Mucosa of stomach (tissue), 1 donor: Measurements from ENCODE around the gene CABLES1.

Source experiments
- H3K27me3 ChIP-seq: one replicate; pipeline ENCODE4 v1.7.0; 2013; ENCODE audit warnings: mild to moderate bottlenecking, low read length; ENCODE audit not compliant: control insufficient read depth, insufficient read depth
- H3K36me3 ChIP-seq: one replicate; pipeline ENCODE4 v1.7.0; 2013; ENCODE audit warnings: low read length; ENCODE audit not compliant: control insufficient read depth, insufficient read depth
- H3K4me1 ChIP-seq: one replicate; pipeline ENCODE4 v1.7.0; 2013; ENCODE audit warnings: mild to moderate bottlenecking, low read length; ENCODE audit not compliant: control insufficient read depth, insufficient read depth
- H3K4me3 ChIP-seq: one replicate; pipeline ENCODE4 v1.7.0; 2013; ENCODE audit warnings: low read length
- H3K9ac ChIP-seq: one replicate; pipeline ENCODE4 v1.7.0; 2013; ENCODE audit warnings: mild to moderate bottlenecking, low read length, moderate library complexity
- H3K9me3 ChIP-seq: one replicate; pipeline ENCODE4 v1.7.0; 2013; ENCODE audit warnings: mild to moderate bottlenecking, low read length, moderate library complexity; ENCODE audit not compliant: control insufficient read depth
- donor health status: Pancreatic carcinoma.

The CABLES1 gene

GRCh38 chr18:23137097-23137635 is 1.9 kb downstream of the CABLES1 start:
- H3K9me3 ChIP-seq, result no peaks in the 10 kb centered on the region
- H3K9ac ChIP-seq, result peak overlapping the region; percentile 55
- H3K36me3 ChIP-seq, result no peaks in the 10 kb centered on the region
- H3K27me3 ChIP-seq, result no peaks in the 10 kb centered on the region
- peaks cover 39% of the 10 kb centered on the region for H3K4me1 ChIP-seq
- peak overlapping the region; percentile 48 for H3K4me3 ChIP-seq

- Histone ChIP-seq H3K36me3 (no peaks in the 10 kb centered on the region), H3K4me1 (peaks cover 45% of the 10 kb centered on the region), H3K9ac (peak overlapping the region; percentile 55), H3K27me3 (no peaks in the 10 kb centered on the region), H3K9me3 (no peaks in the 10 kb centered on the region), H3K4me3 (peak overlapping the region; percentile 48)
Measured at GRCh38 chr18:23137788-23138216, 2.5 kb downstream of the CABLES1 start.

- Histone ChIP-seq H3K36me3 (no peaks in the 10 kb centered on the region), H3K27me3 (no peaks in the 10 kb centered on the region), H3K9me3 (no peaks in the 10 kb centered on the region), H3K4me1 (peaks cover 51% of the 10 kb centered on the region), H3K9ac (no peak overlapping the region), H3K4me3 (no peak overlapping the region)
Measured at GRCh38 chr18:23138471-23138870, 3.2 kb downstream of the CABLES1 start.

- no peak overlapping the region for H3K4me3 ChIP-seq
- peaks cover 52% of the 10 kb centered on the region for H3K4me1 ChIP-seq
- H3K36me3 ChIP-seq, result no peaks in the 10 kb centered on the region
- H3K27me3 ChIP-seq, result no peaks in the 10 kb centered on the region
- H3K9me3 ChIP-seq, result no peaks in the 10 kb centered on the region
- H3K9ac ChIP-seq, result no peak overlapping the region
Measured at GRCh38 chr18:23141104-23141999, 6.1 kb downstream of the CABLES1 start.

GRCh38 chr18:23142251-23142929 is 7.1 kb downstream of the CABLES1 start:
- Histone ChIP-seq H3K27me3 (no peaks in the 10 kb centered on the region), H3K9me3 (no peaks in the 10 kb centered on the region), H3K4me1 (peaks cover 52% of the 10 kb centered on the region), H3K9ac (no peak overlapping the region), H3K36me3 (no peaks in the 10 kb centered on the region), H3K4me3 (no peak overlapping the region)

- Histone ChIP-seq H3K27me3 (no peaks in the 10 kb centered on the region), H3K9ac (peak overlapping the region; percentile 18), H3K4me3 (no peak overlapping the region), H3K36me3 (no peaks in the 10 kb centered on the region), H3K9me3 (no peaks in the 10 kb centered on the region), H3K4me1 (peaks cover 47% of the 10 kb centered on the region)
Measured at GRCh38 chr18:23143016-23143814, 7.9 kb downstream of the CABLES1 start.

GRCh38 chr18:23143815-23144261 is 8.6 kb downstream of the CABLES1 start:
- no peaks in the 10 kb centered on the region for H3K9me3 ChIP-seq
- H3K9ac ChIP-seq, result peak overlapping the region; percentile 18

GRCh38 chr18:23144640-23145039 is 9.4 kb downstream of the CABLES1 start:
- H3K4me1 ChIP-seq, result peaks cover 40% of the 10 kb centered on the region
- no peaks in the 10 kb centered on the region for H3K27me3 ChIP-seq
- H3K9me3 ChIP-seq, result no peaks in the 10 kb centered on the region
- no peak overlapping the region for H3K9ac ChIP-seq
- H3K4me3 ChIP-seq, result no peak overlapping the region
- no peaks in the 10 kb centered on the region for H3K36me3 ChIP-seq

More at GRCh38 chr18:23143815-23144261, 8.6 kb downstream of the CABLES1 start:
- no peaks in the 10 kb centered on the region for H3K36me3 ChIP-seq
- no peaks in the 10 kb centered on the region for H3K27me3 ChIP-seq
- H3K4me1 ChIP-seq, result peaks cover 40% of the 10 kb centered on the region
- H3K4me3 ChIP-seq, result no peak overlapping the region

- Histone ChIP-seq H3K27me3 (no peaks in the 10 kb centered on the region), H3K9me3 (no peaks in the 10 kb centered on the region), H3K4me1 (peaks cover 39% of the 10 kb centered on the region), H3K9ac (no peak overlapping the region), H3K4me3 (no peak overlapping the region), H3K36me3 (no peaks in the 10 kb centered on the region)
Measured at GRCh38 chr18:23145621-23146020, 10.3 kb downstream of the CABLES1 start.

GRCh38 chr18:23146861-23147469 is 11.7 kb downstream of the CABLES1 start:
- Histone ChIP-seq H3K9ac (no peak overlapping the region), H3K4me3 (no peak overlapping the region), H3K4me1 (peaks cover 26% of the 10 kb centered on the region), H3K9me3 (no peaks in the 10 kb centered on the region), H3K27me3 (no peaks in the 10 kb centered on the region), H3K36me3 (no peaks in the 10 kb centered on the region)

- no peaks in the 10 kb centered on the region for H3K27me3 ChIP-seq
- no peak overlapping the region for H3K9ac ChIP-seq
- H3K4me3 ChIP-seq, result no peak overlapping the region
- H3K9me3 ChIP-seq, result no peaks in the 10 kb centered on the region
- H3K36me3 ChIP-seq, result no peaks in the 10 kb centered on the region
- peaks cover 11% of the 10 kb centered on the region for H3K4me1 ChIP-seq
Measured at GRCh38 chr18:23148382-23148781, 13.1 kb downstream of the CABLES1 start.
